Right renal pelvis (tissue), 4 donors: ENCODE measurements around the gene WASHC4. TPM values are rescaled to one million over a fixed set of nuclear protein-coding genes. Genes with fewer than 3 reads are reported as not detected.

Experiments
- DNase-seq, 4 donors: peaks; one replicate each; pipeline ENCODE4 v3.0.0-alpha.2; 2013; ENCODE audit warnings: low read depth in 4 of 4, low spot score in 3 of 4, missing footprints in 1 of 4
- polyA plus RNA-seq, 4 donors: library from polyadenylated mRNA; unstranded; fragments of 120-200 nt; gene quantifications; one replicate each; pipeline ENCODE4 v1.2.1, GENCODE V29; 2013; ENCODE audit not compliant: insufficient read length in 4 of 4

The WASHC4 gene, protein sequence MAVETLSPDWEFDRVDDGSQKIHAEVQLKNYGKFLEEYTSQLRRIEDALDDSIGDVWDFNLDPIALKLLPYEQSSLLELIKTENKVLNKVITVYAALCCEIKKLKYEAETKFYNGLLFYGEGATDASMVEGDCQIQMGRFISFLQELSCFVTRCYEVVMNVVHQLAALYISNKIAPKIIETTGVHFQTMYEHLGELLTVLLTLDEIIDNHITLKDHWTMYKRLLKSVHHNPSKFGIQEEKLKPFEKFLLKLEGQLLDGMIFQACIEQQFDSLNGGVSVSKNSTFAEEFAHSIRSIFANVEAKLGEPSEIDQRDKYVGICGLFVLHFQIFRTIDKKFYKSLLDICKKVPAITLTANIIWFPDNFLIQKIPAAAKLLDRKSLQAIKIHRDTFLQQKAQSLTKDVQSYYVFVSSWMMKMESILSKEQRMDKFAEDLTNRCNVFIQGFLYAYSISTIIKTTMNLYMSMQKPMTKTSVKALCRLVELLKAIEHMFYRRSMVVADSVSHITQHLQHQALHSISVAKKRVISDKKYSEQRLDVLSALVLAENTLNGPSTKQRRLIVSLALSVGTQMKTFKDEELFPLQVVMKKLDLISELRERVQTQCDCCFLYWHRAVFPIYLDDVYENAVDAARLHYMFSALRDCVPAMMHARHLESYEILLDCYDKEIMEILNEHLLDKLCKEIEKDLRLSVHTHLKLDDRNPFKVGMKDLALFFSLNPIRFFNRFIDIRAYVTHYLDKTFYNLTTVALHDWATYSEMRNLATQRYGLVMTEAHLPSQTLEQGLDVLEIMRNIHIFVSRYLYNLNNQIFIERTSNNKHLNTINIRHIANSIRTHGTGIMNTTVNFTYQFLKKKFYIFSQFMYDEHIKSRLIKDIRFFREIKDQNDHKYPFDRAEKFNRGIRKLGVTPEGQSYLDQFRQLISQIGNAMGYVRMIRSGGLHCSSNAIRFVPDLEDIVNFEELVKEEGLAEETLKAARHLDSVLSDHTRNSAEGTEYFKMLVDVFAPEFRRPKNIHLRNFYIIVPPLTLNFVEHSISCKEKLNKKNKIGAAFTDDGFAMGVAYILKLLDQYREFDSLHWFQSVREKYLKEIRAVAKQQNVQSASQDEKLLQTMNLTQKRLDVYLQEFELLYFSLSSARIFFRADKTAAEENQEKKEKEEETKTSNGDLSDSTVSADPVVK
- 10 to 100 TPM; 48.4 to 66.9 (median 61.0) TPM for polyA plus RNA-seq

DNA sequence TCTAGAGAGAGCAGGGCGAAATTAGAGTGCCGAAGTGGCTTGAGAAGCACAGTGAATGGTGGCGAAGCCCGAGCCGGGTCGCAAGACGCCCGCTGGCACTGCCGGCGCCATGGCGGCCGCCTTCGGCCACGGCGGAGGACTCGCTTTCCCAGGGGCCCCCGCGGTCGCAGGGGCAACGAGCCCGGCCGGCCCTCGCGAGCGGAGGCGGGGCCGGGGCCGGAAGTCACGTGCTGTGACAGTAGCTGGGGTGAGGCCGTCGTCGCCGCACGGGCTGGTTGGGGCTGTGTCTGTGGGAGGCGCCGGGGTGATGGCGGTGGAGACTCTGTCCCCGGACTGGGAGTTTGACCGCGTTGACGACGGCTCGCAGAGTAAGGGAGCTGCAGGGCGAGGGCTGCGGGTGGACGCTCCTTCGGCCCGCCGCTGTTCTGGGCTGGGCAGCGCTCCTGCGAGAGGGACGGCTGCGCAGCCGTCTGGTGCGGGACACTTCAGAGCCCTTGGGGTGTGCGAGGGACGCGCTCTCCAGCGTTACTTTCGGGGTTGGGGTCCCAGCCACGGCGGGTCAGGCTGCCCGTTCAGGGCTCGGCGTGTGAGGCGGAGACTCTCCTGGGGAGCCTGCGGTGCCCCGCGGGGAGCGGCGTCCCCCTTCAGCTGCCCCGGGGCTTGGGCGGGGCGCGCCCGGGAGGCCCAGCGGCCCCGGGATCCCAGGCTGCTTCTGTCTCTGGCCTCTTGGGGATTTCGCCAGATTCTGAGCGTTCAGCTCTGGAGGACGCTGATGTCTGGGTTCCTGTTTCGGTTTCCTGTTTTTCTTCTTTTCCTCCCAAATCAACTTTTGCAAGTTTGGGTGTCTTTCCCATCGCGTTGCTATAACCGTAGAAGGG lies at the start of gene WASHC4:
Gene WASHC4, plus strand, starts transcription at position 238 of the 878 bp plus-strand sequence. Its CDS starts 70 bp downstream, at position 308.
- peak; percentile 87 to 89 (median 88) for DNase-seq

DNA sequence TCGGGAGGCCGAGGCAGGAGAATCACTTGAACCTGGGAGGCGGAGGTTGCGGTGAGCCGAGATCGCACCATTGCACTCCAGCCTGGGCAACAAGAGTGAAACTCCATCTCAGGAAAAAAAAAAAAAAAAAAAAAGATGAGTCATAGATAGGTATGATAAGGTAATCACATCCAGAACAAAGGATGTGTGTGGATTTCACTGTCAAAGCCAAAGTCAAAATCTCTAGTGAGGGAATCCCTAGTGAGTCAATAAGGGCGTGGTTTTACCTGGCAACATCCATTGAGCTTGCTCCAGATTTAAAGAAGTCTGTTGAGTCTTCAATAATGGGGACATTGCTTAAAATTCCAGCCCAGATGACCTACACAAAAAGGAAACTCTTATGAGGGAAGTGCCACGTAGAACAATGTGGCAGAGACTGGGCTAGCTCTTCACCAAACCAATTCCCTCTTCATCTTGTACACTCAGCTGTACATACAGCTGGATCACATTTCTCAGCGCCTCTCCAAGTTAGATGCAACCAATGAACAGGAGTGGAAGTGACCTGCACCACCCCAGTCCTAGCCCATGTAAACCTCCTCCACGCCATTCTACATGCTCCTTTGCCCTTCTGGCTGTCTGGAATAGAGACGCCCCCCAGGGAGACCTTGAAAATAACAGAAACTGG lies 46.7 kb upstream of the WASHC4 start:
- no peak for DNase-seq

DNA sequence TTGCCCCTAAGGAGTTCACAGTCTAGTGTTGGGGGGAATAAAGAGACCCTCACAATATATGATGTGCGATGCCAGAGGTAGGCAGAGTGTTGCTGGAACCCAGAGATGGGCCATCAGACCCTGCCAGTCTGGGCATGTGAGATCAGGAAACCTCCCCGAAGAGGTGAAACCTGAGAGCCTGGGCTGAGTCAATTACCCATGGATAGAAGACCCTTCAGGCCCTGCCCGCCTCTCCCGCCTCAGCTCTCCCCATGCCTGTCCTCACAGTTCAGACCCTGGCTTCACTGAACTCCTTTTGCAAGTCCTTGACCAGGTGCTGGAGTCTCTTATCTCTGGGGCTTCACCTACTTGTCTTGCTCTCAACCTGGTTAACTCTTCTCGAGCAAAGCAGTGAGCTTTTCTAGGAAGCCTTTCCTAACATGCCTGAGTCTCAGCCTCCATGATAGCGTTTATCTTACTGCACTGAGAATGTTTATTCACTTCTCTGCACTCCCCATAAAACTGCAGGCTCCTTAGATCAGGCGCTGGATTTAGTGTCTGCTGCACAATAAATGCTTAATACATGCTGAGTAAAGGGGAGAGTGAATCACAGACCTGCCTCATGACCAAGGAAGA lies 42.9 kb upstream of the WASHC4 start:
- DNase-seq: peak in 1 of 4 donors; percentile 25

DNA sequence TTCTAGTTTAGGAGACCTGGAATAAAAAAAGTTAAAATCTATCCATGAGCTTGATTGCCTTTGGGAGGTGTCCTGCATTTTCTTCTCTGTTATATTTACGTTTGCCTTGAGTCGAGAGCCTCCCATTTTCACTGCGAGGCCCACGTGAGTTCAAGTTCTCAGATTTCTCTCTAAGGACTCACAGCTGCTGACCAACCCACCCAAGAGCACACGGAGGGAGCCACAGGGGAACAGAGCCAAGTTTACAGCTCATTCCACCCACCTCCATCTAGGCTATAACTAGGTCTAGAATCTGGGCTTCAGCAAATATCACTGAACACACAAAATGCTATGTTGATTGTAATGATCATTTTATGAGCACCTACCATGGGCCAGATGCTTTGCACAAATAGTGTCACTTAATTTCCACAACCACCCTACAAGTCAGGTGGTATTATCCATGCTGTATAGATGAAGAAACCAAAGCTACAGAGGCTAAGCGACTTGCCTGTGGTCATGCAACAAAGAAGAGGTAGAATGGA lies 40.0 kb upstream of the WASHC4 start:
- DNase-seq: no peak

DNA sequence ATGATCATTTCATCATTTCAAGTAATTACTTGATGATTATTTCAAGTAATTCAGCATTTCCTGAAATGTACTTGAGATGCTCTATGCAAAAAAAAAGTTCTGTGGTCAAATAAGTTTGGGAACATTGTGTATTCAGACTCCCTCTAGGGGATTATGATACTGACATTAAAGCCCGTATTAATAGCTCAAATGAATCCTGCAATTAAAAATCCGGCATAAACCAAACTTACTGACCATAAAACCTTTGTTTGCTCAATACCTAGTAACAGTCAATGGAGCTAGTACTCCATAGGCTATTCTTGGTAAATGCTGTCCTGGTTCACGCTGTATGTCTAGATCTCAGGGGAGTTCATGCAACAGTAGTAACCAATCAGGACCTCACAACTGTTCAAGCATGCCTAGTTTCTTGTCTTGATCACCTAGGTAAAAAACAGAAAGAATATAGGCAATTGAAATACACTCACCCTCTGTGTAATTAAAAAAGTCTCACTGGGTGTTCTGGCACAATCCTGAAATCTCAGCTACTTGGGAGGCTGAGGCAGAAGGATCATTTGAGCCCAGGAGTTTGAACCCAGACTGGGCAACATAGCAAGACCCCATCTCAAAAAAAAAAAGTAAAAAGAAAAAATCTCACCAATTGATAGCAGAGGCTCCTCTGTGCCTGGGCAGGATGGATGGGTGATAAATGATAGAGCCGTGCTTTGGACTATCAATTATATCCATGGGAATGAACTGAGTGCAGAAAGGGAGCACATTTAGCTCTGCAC lies 37.4 kb upstream of the WASHC4 start:
- DNase-seq: no peak

DNA sequence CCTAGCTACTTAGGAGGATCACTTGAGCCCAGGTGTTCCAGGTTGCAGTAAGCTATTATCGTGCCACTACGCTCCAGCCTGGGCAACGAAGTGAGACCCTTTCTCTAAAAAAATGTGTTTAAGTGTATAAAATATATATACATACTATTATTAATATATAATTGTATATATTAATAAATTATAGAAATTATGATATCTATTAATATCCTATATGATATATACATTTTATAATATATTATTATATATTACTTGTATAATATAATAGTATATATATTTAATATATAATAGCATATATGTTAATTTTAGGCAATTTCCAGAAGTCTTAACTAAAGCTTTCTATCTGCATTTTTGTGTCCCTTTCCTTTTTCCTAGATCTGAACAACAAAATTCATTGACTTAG lies 35.5 kb upstream of the WASHC4 start:
- no peak for DNase-seq

DNA sequence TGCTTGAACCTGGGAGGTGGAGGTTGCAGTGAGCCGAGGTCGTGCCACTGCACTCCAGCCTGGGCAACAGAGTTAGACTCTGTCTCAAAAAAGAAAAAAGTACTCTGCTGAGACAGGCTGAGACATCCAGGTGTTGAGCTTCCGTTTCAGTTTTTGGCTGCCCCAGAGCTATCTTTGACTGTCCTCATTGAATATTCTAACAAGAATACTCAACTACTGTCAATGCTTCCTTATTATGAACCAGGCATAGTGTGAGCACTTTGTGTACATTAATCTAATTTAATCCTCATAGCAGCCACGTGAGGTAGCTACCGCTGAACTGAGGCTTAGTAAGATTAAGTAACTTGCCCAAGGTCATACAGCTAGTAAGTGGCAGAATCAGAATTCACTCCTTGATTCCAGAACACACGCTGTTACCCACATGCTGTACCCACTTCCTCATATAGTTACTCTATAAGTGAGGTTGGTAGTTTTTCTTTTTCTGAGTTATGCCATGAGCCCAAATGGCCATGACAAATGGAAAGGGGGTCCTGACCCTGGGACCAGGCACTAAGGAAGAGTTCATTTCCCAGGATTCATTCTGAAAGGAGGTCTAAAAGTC lies 34.5 kb upstream of the WASHC4 start:
- DNase-seq: no peak

DNA sequence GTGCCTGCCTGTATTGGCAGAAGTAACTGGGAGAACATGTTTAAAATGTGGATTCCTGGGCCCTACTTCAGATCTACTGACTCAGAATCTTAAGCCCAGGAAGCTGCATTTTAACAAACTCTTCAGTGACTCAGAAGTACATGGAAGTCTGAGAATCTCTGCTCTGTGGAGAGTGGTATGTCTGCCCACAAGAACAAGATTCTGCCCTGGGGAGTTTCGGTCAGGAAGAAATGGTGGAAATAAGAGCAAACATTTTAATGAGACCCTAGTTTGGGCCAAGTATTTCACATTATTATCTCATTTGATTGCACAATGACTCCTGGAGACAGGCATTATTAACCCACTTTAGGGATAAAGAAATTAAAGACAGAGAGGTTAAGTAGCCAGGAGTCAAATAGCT lies 31.4 kb upstream of the WASHC4 start:
- no peak for DNase-seq

DNA sequence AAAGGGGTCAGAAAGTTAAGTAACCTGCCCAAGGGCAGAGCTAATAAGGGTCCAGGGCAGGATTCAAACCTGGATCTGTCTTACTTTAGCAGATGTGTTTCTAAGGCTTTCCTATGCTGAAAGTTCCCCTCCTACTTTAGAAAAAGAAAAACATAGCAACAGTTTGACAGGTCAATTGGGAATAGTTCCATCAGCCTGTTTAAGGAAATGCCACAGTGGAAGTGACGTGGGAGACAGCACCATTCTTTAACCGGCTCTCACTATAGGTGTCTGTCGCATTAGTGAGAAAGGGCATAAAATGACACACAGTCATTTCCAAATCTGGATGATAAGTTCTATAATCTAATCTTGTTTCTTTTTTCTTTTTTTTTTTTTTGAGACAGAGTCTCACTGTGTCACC lies 30.6 kb upstream of the WASHC4 start:
- no peak for DNase-seq

DNA sequence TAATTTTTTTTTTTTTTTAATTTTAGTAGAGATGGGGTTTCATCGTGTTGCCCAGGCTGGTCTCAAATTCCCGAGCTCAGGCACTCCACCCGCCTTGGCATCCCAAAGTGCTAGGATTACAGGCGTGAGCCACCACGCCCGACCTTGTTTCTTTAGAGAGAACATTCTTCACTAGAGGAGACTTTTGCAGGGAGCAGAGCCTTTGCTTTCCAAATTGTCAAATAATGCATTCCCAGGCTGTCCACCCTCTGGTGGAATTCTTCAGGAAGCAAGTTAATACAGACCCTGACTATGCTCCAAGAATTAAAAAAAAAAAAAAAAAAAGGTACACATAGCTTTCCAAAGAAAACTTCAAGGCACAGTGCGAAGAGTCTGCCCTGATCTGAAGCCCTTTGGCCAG lies 30.1 kb upstream of the WASHC4 start:
- no peak for DNase-seq

DNA sequence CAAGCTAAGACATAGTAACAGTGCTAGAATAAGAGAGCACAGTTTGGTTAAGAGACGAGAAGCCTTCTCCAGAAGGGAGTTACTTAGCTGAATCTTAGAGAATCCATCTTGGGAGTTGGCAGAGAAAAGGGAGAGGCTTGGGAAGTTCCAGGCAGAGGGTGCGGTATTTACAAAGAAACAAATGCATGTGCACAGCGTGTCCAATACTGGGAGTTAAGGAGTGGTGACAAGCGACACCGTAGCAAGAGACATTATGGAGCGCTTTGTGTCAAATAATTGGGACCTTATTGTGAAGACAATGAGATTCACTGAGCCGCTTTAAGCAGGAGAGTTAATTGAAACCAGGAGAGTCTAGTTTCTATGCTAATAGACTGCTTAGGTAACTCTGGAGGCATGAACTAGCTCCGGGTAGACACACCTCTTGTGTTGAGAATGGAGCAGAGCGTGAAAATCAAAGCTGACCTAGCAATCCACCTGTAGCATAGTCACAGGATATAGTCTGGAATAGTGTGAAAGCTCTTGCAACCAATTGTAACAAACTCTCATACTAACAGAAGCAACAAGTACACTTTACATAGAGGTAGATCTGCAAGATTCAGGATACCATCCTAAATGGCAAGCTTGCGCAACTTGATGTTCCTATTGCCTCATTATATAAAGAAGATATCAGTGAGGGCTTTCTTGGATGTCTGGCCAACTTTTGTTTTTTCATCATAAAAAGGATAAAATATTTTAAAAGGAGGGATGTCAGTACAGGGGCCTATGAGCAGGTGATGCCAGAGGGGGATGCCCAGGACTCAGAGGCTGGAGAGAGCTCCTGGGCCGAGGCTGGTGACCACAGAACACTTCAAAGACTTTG lies 28.6 kb upstream of the WASHC4 start:
- DNase-seq: no peak

DNA sequence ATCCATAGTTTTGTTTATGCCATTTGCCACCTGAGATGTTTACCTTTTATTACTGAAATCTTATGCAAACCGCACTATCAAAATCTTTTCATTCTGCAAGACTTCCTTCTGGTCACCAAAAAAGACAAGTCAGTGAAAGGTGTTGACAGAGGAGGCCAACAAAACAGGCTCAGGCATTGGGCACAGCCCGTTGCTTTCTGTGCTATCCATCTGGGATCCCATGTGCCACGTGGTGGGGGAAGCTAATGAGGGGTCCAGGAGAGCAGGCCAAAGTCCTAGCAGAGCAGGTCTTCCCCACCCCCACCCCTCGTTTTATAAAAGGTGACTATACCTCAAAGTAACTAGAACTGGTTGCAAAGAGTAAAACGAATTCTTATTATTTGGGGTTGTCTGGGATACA lies 24.5 kb upstream of the WASHC4 start:
- DNase-seq: no peak

DNA sequence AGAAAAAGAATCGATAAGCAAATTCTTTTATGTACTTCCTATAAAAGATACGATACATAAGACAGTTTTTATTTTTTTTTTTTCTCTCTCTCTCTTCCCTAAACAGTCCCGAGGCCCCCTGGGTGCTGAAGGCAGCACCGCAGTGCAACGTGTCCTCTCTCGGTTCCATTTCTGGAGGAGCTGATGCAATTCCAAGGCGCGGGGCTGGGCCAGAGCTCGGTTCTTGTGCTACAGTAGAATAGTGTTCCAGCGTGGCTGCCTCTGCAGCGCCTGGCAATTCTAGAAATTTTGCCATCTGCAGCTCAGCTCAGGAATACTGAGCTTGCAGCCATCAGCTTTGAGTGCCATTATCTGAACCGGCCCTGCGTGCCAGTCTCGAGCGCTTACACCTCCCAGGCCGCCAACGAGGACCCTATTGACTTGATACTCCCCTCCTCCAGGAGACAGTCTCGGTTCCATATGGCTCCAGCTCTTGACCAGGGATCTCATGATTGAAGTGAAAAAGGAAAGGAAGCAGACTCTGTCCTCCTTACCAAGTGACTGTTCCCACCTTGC lies 23.9 kb upstream of the WASHC4 start:
- DNase-seq: no peak

DNA sequence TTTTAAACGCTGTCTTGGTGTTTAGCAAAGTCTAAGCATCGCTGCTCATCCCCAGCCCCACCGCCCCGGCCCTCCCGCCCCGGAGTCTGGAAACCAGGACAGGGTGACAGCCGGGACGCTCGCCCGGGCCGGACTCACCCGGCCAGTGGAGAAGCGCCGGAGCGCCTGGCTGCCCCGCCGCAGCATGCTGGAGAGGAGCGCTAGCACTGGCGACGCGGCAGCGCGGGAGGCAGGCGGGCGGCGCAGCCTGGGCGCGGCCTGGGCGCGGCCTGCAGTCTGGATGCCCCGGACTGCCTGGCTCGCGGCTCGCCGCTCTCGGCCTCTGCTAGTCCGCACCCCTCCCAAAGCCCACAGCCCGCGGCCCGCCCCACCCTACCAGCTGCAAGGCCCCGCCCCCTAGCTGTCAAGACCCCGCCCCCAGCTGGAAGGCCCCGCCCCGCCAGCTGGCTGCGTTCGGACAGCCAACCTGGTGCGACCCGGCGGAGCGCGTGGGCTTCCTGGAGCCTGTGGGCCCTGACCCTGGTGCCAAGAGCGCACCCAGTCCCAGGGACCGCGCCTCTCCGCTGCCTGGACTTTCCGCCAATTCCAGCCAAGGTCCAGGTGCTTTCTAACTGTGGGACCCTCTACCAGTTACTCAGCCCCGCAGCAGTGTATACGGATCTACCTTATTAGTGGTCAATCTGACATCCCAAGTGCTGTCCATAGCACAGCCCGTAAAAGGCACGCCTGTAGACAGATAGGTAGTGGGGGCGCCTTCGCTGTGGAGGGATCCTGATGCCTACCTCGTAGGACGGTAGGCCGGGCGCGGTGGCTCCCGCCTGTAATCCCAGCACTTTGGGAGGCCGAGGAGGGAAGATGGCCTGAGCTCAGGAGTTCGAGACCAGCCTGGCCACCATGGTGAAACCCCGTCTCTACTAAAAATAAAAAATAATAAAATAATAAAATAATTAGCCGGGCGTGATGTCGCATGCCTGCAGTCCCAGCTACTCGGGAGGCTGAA lies 23.0 kb upstream of the WASHC4 start, which contains the start of gene ALDH1L2:
Gene ALDH1L2, minus strand, starts transcription at position 208 of the 1,000 bp plus-strand sequence. Its CDS starts 22 bp downstream, at position 186.
- no peak for DNase-seq

DNA sequence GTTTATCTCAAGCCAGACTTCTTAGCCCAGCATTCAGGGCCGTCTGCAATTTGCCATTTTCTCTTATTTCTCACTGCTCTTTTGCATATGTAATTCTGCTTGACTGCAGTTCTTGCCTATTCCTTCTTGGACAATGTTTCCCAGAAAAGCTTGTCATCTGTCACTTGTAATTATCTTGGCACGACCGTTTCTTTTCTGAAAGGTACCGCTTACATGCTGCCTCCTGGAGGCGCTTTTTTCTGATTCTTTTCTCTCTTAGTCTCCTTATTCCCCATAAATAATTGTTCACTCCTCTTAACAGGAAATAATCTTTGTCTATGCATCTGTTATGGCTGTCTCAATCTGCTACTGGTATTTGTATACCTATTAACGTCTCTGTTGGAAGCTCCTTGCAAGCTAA lies 22.0 kb upstream of the WASHC4 start:
- no peak for DNase-seq
